Heart right ventricle (tissue), 16 donors: ENCODE data around the gene KCTD3. TPM values are rescaled to one million over a fixed set of nuclear protein-coding genes. Genes with fewer than 3 reads are reported as not detected.
A peak's percentile ranks its signal among the peaks of the same experiment; 100 is the strongest.

Experiments used
- ATAC-seq, 8 donors: fragments of 200-7000 bp; cut with Tn5 transposase; one replicate each; pipeline ENCODE4 v1.9.1; 2020; ENCODE audit warnings: mild to moderate bottlenecking in 8 of 8, moderate library complexity in 8 of 8, moderate number of reproducible peaks in 1 of 8
- DNase-seq, 2 donors: peaks; one replicate each; pipeline ENCODE4 v3.0.0-alpha.2; 2020
- H3K27ac ChIP-seq, 10 donors: fragments of 200-600 bp; sonication (generic) in 2 of 10; one replicate each; pipeline versions ENCODE4 v1.5.0 to v1.8.0; 2020 to 2022; ENCODE audit warnings: mild to moderate bottlenecking in 3 of 10
- H3K27me3 ChIP-seq, 7 donors: fragments of 200-600 bp; one replicate each; pipeline ENCODE4 v1.8.0; 2021 to 2022; ENCODE audit warnings: mild to moderate bottlenecking in 2 of 7
- H3K36me3 ChIP-seq, 9 donors: fragments of 200-600 bp; sonication (generic) in 1 of 9; one replicate each; pipeline versions ENCODE4 v1.5.0 to v1.8.0; 2020 to 2022; ENCODE audit warnings: mild to moderate bottlenecking in 2 of 9
- H3K4me1 ChIP-seq, 9 donors: fragments of 200-600 bp; sonication (generic) in 1 of 9; one replicate each; pipeline versions ENCODE4 v1.5.0 to v1.8.0; 2020 to 2022; ENCODE audit warnings: mild to moderate bottlenecking in 4 of 9
- H3K4me3 ChIP-seq, 10 donors: fragments of 200-600 bp; sonication (generic) in 2 of 10; one replicate each; pipeline versions ENCODE4 v1.5.0 to v1.8.0; 2020 to 2022; ENCODE audit warnings: mild to moderate bottlenecking in 7 of 10, moderate library complexity in 2 of 10
- H3K9me3 ChIP-seq, 11 donors: fragments of 200-600 bp in 10 of 11; sonication (generic) in 2 of 11; one replicate each; pipeline versions ENCODE4 v1.5.0 to v1.8.0; 2013 to 2022; ENCODE audit warnings: mild to moderate bottlenecking in 2 of 11, control low read depth in 1 of 11, moderate library complexity in 1 of 11
- CTCF ChIP-seq, 9 donors: fragments of 200-600 bp; sonication (generic) in 2 of 9; IDR thresholded peaks; one replicate each; pipeline versions ENCODE4 v1.5.0 to v1.8.0; 2021 to 2022; ENCODE audit warnings: antibody characterized with exemption in 9 of 9, mild to moderate bottlenecking in 5 of 9, moderate library complexity in 1 of 9
- WGBS, 2 donors: extraction: QIAGEN DNeasy Blood & Tissue Kit; methylation state at CpG; one replicate each; pipeline ENCODE4 v1.1.7; 2013; ENCODE audit warnings: inconsistent platforms in 1 of 2; 5-methylcytosine and 5-hydroxymethylcytosine counted together
- intact Hi-C, 10 donors: fragments of 100-400 bp; cut with DNase I; formaldehyde crosslinking; loops; one replicate each; pipeline versions ENCODE4 v1.11.1 to v1.14.2; 2022
- polyA plus RNA-seq, 2 donors: library from polyadenylated mRNA; stranded (reverse); fragments of 200-250 nt; gene quantifications; one replicate each; pipeline ENCODE4 v1.2.3, GENCODE V29; 2013
- total RNA-seq, 10 donors: library from RNA; stranded (reverse); fragmentation: NEBNext Ultra II Directional in 3 of 10; extraction: Animal tissue kit (Norgen Biotek cat#: 25700) in 3 of 10; gene quantifications; one replicate each; pipeline versions ENCODE4 v1.2.1 to v1.2.4, GENCODE V29; 2021 to 2023
- donor health status: Arrhythmogenic right ventricular cardiomyopathy.
- donor health status: ischemic (EF 13 %, LVEDD 7.1; RV severe dilation, severe dysfunction).
- donor health status: healthy with polysubstance abuse.
- donor health status: DM: no; HTN: yes; CAD: no.
- donor health status: DM: no; HTN: no; CAD: no.
- donor health status: ischemic (EF 25% LVEDD 6.9; RV normal size, moderate dysfunction).
- donor health status: ischemic (EF 25% LVEDD 5.7; RV mildly dilated, moderate dysfunction).
- donor health status: healthy.
- donor health status: DM: yes; HTN: yes; CAD: no.
- donor health status: Ischemic cardiomyopathy.
- donor health status: ischemic (EF 35%, LVEDD 5.7; RV mildly dilated, moderate dysfunction).
- donor health status: nonischemic (EF 11% LVEDD 7.7; RV severe dilation, severe dysfunction).
- donor health status: DM: yes; HTN: yes; CAD: no.
- donor health status: PGD.
- donor health status: ischemic (EF 29% LVEDD 5.4; RV normal size, mild dysfunction).
- donor health status: nonischemic (EF 23%, LVEDD 6.1; RV moderate dilation, normal function).

The KCTD3 gene
- total and polyA plus RNA-seq, 12 donors = 10.4 to 34.7 (median 16.6) TPM

- Histone ChIP-seq H3K4me3 (no peak overlapping the region), H3K9me3 (no peaks in the 10 kb centered on the region), H3K36me3 (no peaks in the 10 kb centered on the region), H3K27me3 (peaks cover 0 to 6% (median 0%) of the 10 kb centered on the region in 7 donors), H3K27ac (peak overlapping the region in 3 of 10 donors; percentile 2 to 31 (median 9)), H3K4me1 (peaks cover 0 to 5% (median 0%) of the 10 kb centered on the region in 9 donors)
- intact Hi-C loops = no loop called here
- 59 to 71% methylated on average over 9 of the region's 9 CpGs for WGBS, 2 donors
- ATAC-seq (peak in 7 of 8 donors; percentile 24 to 83 (median 53)), DNase-seq (no peak)
- no peak for TF ChIP-seq CTCF (IDR thresholded peaks at IDR 0.05)
Measured at GRCh38 chr1:215636258-215636965, 69.3 kb downstream of the KCTD3 start.

- no peak for TF ChIP-seq CTCF (IDR thresholded peaks at IDR 0.05)
- intact Hi-C loops = no loop called here
- 63 to 68% methylated on average over 7 of the region's 7 CpGs for WGBS, 2 donors
- DNase-seq = no peak
- H3K36me3 ChIP-seq = no peaks in the 10 kb centered on the region
- H3K4me3 ChIP-seq = no peak overlapping the region
- H3K27ac ChIP-seq = peak overlapping the region in 3 of 10 donors; percentile 2 to 31 (median 9)
- peaks cover 0 to 6% (median 0%) of the 10 kb centered on the region in 7 donors for H3K27me3 ChIP-seq
- H3K4me1 ChIP-seq = peaks cover 0 to 5% (median 0%) of the 10 kb centered on the region in 9 donors
- H3K9me3 ChIP-seq = no peaks in the 10 kb centered on the region
- peak in 7 of 8 donors; percentile 18 to 82 (median 34) for ATAC-seq
Measured at GRCh38 chr1:215637041-215637573, 70.0 kb downstream of the KCTD3 start.

- DNase-seq (no peak), ATAC-seq (no peak)
- Histone ChIP-seq H3K36me3 (no peaks in the 10 kb centered on the region), H3K4me1 (peaks cover 0 to 5% (median 0%) of the 10 kb centered on the region in 9 donors), H3K27ac (no peak overlapping the region), H3K4me3 (no peak overlapping the region), H3K27me3 (no peaks in the 10 kb centered on the region), H3K9me3 (no peaks in the 10 kb centered on the region)
- 92 to 93% methylated on average over 18 of the region's 18 CpGs for WGBS, 2 donors
- TF ChIP-seq CTCF (IDR thresholded peaks at IDR 0.05) = no peak
- intact Hi-C loops = no loop called here
Measured at GRCh38 chr1:215640429-215641148, 73.5 kb downstream of the KCTD3 start.

GRCh38 chr1:215643592-215644321 is 76.7 kb downstream of the KCTD3 start:
- Histone ChIP-seq H3K4me3 (no peak overlapping the region), H3K27me3 (peaks cover 0 to 6% (median 0%) of the 10 kb centered on the region in 7 donors), H3K27ac (no peak overlapping the region), H3K4me1 (no peaks in the 10 kb centered on the region), H3K36me3 (no peaks in the 10 kb centered on the region), H3K9me3 (no peaks in the 10 kb centered on the region)
- DNase-seq (no peak), ATAC-seq (no peak)
- 83 to 89% methylated on average over 4 of the region's 4 CpGs for WGBS, 2 donors
- no peak for TF ChIP-seq CTCF (IDR thresholded peaks at IDR 0.05)
- intact Hi-C loops = no loop called here
